ENCODE results near the gene TAF6L. TPM values are rescaled to one million over a fixed set of nuclear protein-coding genes. Genes with fewer than 3 reads are reported as not detected.
A peak's percentile ranks its signal among the peaks of the same experiment; 100 is the strongest.
"Not testable (repeated sequence)": the region's sequence is repeated elsewhere in the genome, so short reads cannot be mapped to it uniquely, and the experiment has no call there.

The TAF6L gene
- total and polyA plus RNA-seq, 12 donors, result 7.7 to 18.9 (median 9.5) TPM

- intact Hi-C loops (cut with DNase I), result no loop called here
- no peak for TF ChIP-seq CTCF (IDR thresholded peaks at IDR 0.05)
- peaks cover 0 to 10% (median 0%) of the 10 kb centered on the region in 9 donors for H3K4me1 ChIP-seq
- no peak overlapping the region for H3K4me3 ChIP-seq
- ATAC-seq (peak in 1 of 8 donors; percentile 45), DNase-seq (no peak)
- no peaks in the 10 kb centered on the region for H3K9me3 ChIP-seq
- peaks cover 0 to 90% (median 36%) of the 10 kb centered on the region in 9 donors for H3K36me3 ChIP-seq
- peak overlapping the region in 1 of 10 donors; percentile 75 for H3K27ac ChIP-seq
- no peaks in the 10 kb centered on the region for H3K27me3 ChIP-seq
- 87 to 91% methylated on average over 8 of the region's 8 CpGs for WGBS, 2 donors
These were observed 45.4 kb downstream of the TAF6L start for GRCh38 chr11:62816557-62816956.

GRCh38 chr11:62817129-62817528 is 45.9 kb downstream of the TAF6L start:
- H3K27ac ChIP-seq, result peak overlapping the region in 1 of 10 donors; percentile 75
- DNase-seq (no peak), ATAC-seq (no peak)
- 89 to 92% methylated on average over 4 of the region's 4 CpGs for WGBS, 2 donors
- no peak for TF ChIP-seq CTCF (IDR thresholded peaks at IDR 0.05)
- no peak overlapping the region for H3K4me3 ChIP-seq
- peaks cover 0 to 10% (median 0%) of the 10 kb centered on the region in 9 donors for H3K4me1 ChIP-seq
- H3K36me3 ChIP-seq, result peaks cover 0 to 96% (median 42%) of the 10 kb centered on the region in 9 donors
- no peaks in the 10 kb centered on the region for H3K27me3 ChIP-seq
- no peaks in the 10 kb centered on the region for H3K9me3 ChIP-seq
- intact Hi-C loops (cut with DNase I), result no loop called here

- TF ChIP-seq CTCF (IDR thresholded peaks at IDR 0.05), result no peak
- no peak for ATAC-seq
- Histone ChIP-seq H3K4me1 (peaks cover 0 to 12% (median 5%) of the 10 kb centered on the region in 9 donors), H3K27ac (no peak overlapping the region), H3K36me3 (peaks cover 8 to 100% (median 75%) of the 10 kb centered on the region in 9 donors), H3K27me3 (no peaks in the 10 kb centered on the region), H3K9me3 (no peaks in the 10 kb centered on the region), H3K4me3 (no peak overlapping the region)
- DNase-seq, result no peak
- WGBS, 2 donors, result 95 to 97% methylated on average over 3 of the region's 3 CpGs
- intact Hi-C loops (cut with DNase I), result no loop called here
These were observed 52.5 kb downstream of the TAF6L start for GRCh38 chr11:62823677-62824076.

GRCh38 chr11:62828130-62828529 is 56.9 kb downstream of the TAF6L start:
- H3K9me3 ChIP-seq; intact Hi-C loops (cut with DNase I); H3K4me3 ChIP-seq; H3K27me3 ChIP-seq; ATAC-seq; H3K27ac ChIP-seq; DNase-seq: not testable (repeated sequence)
- 94 to 97% methylated on average over 8 of the region's 8 CpGs for WGBS, 2 donors
- peaks cover 8 to 43% (median 35%) of the 10 kb centered on the region in 9 donors for H3K4me1 ChIP-seq
- H3K36me3 ChIP-seq, result peaks cover 8 to 74% (median 43%) of the 10 kb centered on the region in 9 donors

- DNase-seq (no peak), ATAC-seq (peak in 3 of 8 donors; percentile 0 to 4 (median 1))
- no peaks in the 10 kb centered on the region for H3K27me3 ChIP-seq
- peak overlapping the region; percentile 65 to 99 (median 88) for H3K4me3 ChIP-seq
- no peaks in the 10 kb centered on the region for H3K9me3 ChIP-seq
- peaks cover 0 to 73% (median 41%) of the 10 kb centered on the region in 9 donors for H3K36me3 ChIP-seq
- no peak for TF ChIP-seq CTCF (IDR thresholded peaks at IDR 0.05)
- peak overlapping the region; percentile 82 to 97 (median 94) for H3K27ac ChIP-seq
- H3K4me1 ChIP-seq, result peaks cover 8 to 49% (median 44%) of the 10 kb centered on the region in 9 donors
- WGBS, 2 donors, result 1% methylated on average over 33 of the region's 33 CpGs
- intact Hi-C loops (cut with DNase I), result loop anchor here in 6 of 10 donors (2.0 to 10.0 kb wide), 5 partner anchors 24 to 226 kb away; partner anchors contain the start of genes TMEM179B (in 3 of the 6), TMEM223 (in 3 of the 6) and MTA2 (in 1 of the 6)
These were observed 59.8 kb downstream of the TAF6L start for GRCh38 chr11:62830904-62831519.
